ENCODE measurements around the gene INSRR.

Gene INSRR

DNA sequence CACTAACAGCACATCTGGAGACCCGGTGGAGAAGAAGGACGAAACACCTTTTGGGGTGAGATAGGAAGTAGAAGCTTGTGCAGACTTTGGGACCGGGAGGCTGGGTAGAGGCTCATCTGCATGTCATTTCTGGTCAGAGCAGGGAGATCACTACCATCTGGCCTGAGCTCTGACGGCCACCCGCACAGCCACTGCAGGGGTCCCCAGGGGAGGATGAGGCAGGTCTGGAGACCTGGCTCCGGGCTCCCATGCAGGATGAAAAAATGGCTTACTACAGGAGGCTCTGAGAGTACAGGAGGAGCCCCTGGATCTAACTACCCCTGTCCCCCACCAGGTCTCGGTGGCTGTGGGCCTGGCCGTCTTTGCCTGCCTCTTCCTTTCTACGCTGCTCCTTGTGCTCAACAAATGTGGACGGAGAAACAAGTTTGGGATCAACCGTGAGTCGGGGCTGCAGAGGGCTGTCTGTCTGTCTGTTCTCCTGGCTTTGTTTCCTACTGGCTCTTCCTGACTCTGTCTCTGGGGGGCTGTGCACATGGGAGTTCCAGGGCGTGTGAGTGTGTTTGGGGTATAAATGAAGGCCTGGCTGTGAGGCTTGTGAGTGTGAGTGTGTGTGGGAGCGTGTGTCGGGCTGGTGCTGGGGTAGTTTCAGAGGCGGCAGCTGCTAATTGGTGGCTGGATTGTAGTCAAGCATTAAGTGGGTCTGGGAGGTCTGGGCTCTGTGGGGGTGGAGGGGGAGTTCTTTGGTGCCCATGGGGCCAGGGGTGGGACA lies 15.8 kb upstream of the INSRR start:
- no peak overlapping the region for H3K4me3 ChIP-seq (ENCODE audit: low read depth, low read length)
- no peak for DNase-seq (ENCODE audit: low read depth)
- TF ChIP-seq, protein P1, sequence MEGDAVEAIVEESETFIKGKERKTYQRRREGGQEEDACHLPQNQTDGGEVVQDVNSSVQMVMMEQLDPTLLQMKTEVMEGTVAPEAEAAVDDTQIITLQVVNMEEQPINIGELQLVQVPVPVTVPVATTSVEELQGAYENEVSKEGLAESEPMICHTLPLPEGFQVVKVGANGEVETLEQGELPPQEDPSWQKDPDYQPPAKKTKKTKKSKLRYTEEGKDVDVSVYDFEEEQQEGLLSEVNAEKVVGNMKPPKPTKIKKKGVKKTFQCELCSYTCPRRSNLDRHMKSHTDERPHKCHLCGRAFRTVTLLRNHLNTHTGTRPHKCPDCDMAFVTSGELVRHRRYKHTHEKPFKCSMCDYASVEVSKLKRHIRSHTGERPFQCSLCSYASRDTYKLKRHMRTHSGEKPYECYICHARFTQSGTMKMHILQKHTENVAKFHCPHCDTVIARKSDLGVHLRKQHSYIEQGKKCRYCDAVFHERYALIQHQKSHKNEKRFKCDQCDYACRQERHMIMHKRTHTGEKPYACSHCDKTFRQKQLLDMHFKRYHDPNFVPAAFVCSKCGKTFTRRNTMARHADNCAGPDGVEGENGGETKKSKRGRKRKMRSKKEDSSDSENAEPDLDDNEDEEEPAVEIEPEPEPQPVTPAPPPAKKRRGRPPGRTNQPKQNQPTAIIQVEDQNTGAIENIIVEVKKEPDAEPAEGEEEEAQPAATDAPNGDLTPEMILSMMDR (IDR thresholded peaks at IDR 0.05; ENCODE audit: control insufficient read depth, extremely low read depth, insufficient read depth) = no peak

DNA sequence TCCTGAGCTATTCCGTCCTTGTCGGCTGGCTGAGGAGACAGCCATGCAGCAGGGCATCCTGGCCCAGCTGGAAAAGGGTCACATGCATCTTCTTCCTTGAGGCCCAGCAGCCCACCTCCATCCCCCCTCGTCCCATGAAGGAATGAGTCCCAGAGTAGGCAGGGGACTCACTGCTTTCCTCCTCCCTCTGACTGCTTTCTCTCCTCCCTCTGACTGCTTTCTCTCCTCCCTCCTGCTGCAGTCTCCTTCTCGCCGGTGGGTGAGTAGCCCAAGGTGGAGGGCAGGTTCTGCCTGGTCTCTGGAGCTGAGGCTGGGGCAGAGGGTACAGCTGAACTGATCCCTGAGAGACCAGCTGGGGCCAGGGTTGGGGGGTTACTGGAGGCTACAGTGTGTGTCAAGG lies 15.2 kb upstream of the INSRR start:
- TF ChIP-seq, protein P1 (IDR thresholded peaks at IDR 0.05; ENCODE audit: control insufficient read depth, extremely low read depth, insufficient read depth) = no peak
- no peak for DNase-seq (ENCODE audit: low read depth)
- no peak overlapping the region for H3K4me3 ChIP-seq (ENCODE audit: low read depth, low read length)

DNA sequence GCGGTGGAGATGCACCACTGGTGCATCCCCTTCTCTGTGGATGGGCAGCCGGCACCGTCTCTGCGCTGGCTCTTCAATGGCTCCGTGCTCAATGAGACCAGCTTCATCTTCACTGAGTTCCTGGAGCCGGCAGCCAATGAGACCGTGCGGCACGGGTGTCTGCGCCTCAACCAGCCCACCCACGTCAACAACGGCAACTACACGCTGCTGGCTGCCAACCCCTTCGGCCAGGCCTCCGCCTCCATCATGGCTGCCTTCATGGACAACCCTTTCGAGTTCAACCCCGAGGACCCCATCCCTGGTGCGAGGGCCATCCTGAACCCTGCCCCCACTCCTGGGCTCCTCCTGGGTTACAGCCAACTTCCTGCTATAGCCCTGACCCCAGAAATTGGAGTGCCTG lies 14.7 kb upstream of the INSRR start:
- DNase-seq (ENCODE audit: low read depth) = no peak
- TF ChIP-seq, protein P1 (IDR thresholded peaks at IDR 0.05; ENCODE audit: control insufficient read depth, extremely low read depth, insufficient read depth) = no peak
- no peak overlapping the region for H3K4me3 ChIP-seq (ENCODE audit: low read depth, low read length)

DNA sequence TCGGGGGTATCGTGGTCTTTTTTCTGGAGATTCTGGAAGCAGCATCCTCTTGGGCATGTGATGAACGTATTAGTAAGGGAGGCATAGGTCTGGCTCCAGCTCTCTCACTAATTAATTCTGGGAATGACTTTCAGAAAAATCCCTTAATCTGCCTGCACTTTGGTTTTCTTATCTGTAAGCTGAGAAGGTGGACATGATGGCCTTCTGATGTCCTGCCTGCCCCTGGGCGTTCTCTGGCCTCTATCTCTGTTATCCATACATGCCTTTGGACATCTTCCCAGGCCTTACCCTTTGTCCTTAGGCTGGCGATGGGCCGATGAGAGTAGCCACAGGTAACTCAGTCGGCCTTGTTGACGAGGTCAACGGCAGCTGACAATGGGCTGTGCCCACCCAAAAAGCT lies 10.5 kb upstream of the INSRR start:
- no peak for DNase-seq (ENCODE audit: low read depth)
- TF ChIP-seq, protein P1 (IDR thresholded peaks at IDR 0.05; ENCODE audit: control insufficient read depth, extremely low read depth, insufficient read depth) = no peak
- H3K4me3 ChIP-seq (ENCODE audit: low read depth, low read length) = no peak overlapping the region

DNA sequence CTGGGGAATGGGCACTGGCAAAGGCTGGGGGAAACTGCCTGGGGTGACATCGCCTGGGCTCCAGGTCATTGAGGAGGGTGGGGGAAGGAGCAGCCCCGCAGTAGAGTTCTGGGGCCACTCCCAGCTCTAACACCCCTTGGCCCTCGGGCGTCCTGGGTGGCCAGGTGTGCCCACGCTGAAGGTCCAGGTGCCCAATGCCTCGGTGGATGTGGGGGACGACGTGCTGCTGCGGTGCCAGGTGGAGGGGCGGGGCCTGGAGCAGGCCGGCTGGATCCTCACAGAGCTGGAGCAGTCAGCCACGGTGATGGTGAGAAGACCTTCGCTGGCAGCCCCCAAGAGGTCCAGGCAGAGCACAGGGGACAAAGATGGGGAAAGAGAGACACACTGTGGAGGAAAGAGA lies 9.4 kb upstream of the INSRR start:
- DNase-seq (ENCODE audit: low read depth) = no peak
- TF ChIP-seq, protein P1 (IDR thresholded peaks at IDR 0.05; ENCODE audit: control insufficient read depth, extremely low read depth, insufficient read depth) = no peak
- no peak overlapping the region for H3K4me3 ChIP-seq (ENCODE audit: low read depth, low read length)

DNA sequence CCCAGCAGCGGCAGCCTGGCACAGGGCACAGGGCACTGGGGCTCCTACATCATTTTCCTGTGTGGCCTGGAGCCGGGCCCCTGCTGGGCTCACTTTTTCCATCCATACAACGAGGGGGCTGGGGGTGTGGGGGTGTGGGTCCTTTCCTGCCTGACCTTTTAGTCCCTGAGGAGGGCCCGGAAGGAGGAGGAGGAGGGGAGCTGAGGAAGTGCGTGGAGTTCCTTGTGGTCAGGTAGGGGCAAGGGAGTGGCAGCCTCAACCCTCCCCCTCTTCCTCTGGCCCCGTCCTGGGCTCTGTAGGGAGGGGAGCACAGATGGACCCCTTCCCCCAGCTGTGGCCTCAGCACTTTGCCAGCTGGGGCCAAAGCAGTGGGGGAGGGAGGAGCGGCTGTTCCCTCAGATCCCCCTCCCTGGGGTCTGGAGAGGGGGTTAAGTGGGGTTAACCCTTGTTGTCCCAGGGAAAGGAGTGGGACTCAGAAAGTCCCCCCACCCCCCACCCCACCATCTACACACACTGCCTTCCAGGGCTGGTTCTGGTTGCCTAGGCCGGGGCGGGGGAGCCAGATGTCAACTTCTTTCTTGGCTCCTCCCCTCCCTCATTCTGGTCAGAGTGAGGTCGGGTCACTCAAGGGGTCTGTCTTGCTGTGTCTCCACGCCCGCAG lies 7.5 kb upstream of the INSRR start:
- TF ChIP-seq, protein P1 (IDR thresholded peaks at IDR 0.05; ENCODE audit: control insufficient read depth, extremely low read depth, insufficient read depth) = no peak
- no peak for DNase-seq (ENCODE audit: low read depth)
- no peak overlapping the region for H3K4me3 ChIP-seq (ENCODE audit: low read depth, low read length)

Data from LNCaP clone FGC (cell line).